LNCaP clone FGC (cell line): Measurements from ENCODE around the gene RNF121.
A peak's percentile ranks its signal among the peaks of the same experiment; 100 is the strongest.

ENCODE experiments used
- DNase-seq: peaks from one replicate; pipeline ENCODE4 v3.0.0-alpha.2; 2011; ENCODE audit warnings: low read depth
- H3K4me3 ChIP-seq: 2 replicates; pipeline ENCODE4 v1.5.1; 2011; ENCODE audit warnings: mild to moderate bottlenecking, low read depth, low read length, control low read depth
- CTCF ChIP-seq: IDR thresholded peaks from 2 replicates; pipeline ENCODE4 v1.5.1; 2012; ENCODE audit warnings: mild to moderate bottlenecking; ENCODE audit not compliant: control insufficient read depth, insufficient read depth; ENCODE audit errors: extremely low read depth

Gene RNF121

GRCh38 chr11:71913756-71914526, 14.9 kb upstream of the RNF121 start:
- TF ChIP-seq CTCF = no peak
- H3K4me3 ChIP-seq = no peak overlapping the region

GRCh38 chr11:71914617-71915189, 14.1 kb upstream of the RNF121 start:
- no peak for TF ChIP-seq CTCF
- DNase-seq = no peak
- no peak overlapping the region for H3K4me3 ChIP-seq

More at GRCh38 chr11:71913756-71914526, 14.9 kb upstream of the RNF121 start:
- DNase-seq = no peak

GRCh38 chr11:71917646-71918140, 11.2 kb upstream of the RNF121 start:
- DNase-seq = no peak
- no peak for TF ChIP-seq CTCF

GRCh38 chr11:71927820-71928736, 768 bp upstream of the RNF121 start, which contains the start of gene XNDC1N:
Gene XNDC1N, minus strand, starts transcription at chr11:71928594. Its CDS starts 5,241 bp downstream, at chr11:71923353.
- no peak for TF ChIP-seq CTCF
- DNase-seq = peak; percentile 79
- peak within 1 kb of the TSS; percentile 96 for H3K4me3 ChIP-seq

More at GRCh38 chr11:71917646-71918140, 11.2 kb upstream of the RNF121 start:
- no peak overlapping the region for H3K4me3 ChIP-seq

GRCh38 chr11:71929491-71929890, 645 bp downstream of the RNF121 start:
- TF ChIP-seq CTCF = no peak
- DNase-seq = no peak
- H3K4me3 ChIP-seq = peak overlapping the region; percentile 96

- no peak for DNase-seq
- TF ChIP-seq CTCF = no peak
- no peak overlapping the region for H3K4me3 ChIP-seq
Observed at GRCh38 chr11:71930556-71931244, 1.9 kb downstream of the RNF121 start.
